GM12892 (cell line): ENCODE data around the gene EPYC.

Experiments used
- POLR2A ChIP-seq: IDR thresholded peaks from 2 replicates; pipeline ENCODE4 v1.6.1; 2011; ENCODE audit warnings: low read depth, low read length, control low read depth
- POLR2AphosphoS5 ChIP-seq: IDR thresholded peaks from 2 replicates; pipeline ENCODE4 v1.6.1; 2011; ENCODE audit warnings: low read depth, low read length, control low read depth

DNA sequence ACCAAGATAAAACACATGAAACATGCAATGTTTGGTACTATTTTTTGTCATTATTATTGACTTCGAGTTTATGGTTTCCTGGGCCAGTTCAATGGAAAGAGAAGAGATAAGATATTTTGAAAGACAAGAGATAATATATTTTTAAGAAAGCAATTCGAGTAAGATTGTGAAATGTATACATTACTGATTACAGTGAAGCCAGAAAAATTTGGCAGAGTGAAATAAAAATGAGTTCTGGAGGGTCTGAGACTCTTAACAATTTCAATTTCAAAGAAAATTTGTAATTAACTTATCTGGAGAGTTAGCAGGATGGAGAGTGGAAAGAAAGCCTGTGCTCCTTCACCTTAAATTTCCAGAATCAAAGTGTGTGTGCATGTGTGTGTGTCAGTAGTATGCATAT lies 67.1 kb downstream of the EPYC start:
- TF ChIP-seq POLR2AphosphoS5: no peak
- TF ChIP-seq POLR2A: no peak
